ENCODE data around the gene GAN. TPM values are rescaled to one million over a fixed set of nuclear protein-coding genes. Genes with fewer than 3 reads are reported as not detected.
"Not testable (repeated sequence)": the region's sequence is repeated elsewhere in the genome, so short reads cannot be mapped to it uniquely, and the experiment has no call there.

GAN gene
- total RNA-seq, 1 experiment from 2014 or later, result 2.5 TPM

- DNase-seq, result no peak
- Histone ChIP-seq H3K9me3 (no peaks in the 10 kb centered on the region), H3K4me3 (no peak overlapping the region), H3K36me3 (no peaks in the 10 kb centered on the region), H3K27me3 (no peaks in the 10 kb centered on the region)
These were observed 12.9 kb downstream of the GAN start for GRCh38 chr16:81327447-81328196.

- Histone ChIP-seq H3K27me3 (no peaks in the 10 kb centered on the region), H3K9me3 (no peaks in the 10 kb centered on the region), H3K36me3 (no peaks in the 10 kb centered on the region), H3K4me3 (no peak overlapping the region)
- no peak for DNase-seq
These were observed 15.2 kb downstream of the GAN start for GRCh38 chr16:81329947-81330346.

DNA sequence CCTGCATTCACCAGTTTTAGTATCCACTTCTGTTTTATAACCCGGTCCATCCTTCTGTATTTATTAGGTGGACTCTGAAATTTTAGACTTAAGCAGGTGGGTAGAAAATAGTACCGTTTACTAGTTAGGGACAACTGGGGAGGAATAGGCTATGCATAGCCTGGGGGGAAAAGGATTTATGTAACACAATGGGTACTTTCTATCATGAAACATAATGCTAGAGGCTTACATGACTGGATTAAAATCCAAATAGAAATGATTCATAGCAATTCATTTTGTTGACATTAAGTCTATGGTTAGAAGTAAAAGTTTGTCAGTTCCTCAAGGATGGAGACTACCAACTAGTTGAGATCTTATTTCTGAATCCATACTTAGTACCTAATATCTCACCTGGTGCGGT is 18.6 kb downstream of the GAN start:
- no peak overlapping the region for H3K4me3 ChIP-seq
- DNase-seq, result no peak
- no peaks in the 10 kb centered on the region; the same call in 1 of the 2 replicates for H3K9me3 ChIP-seq
- no peaks in the 10 kb centered on the region for H3K27me3 ChIP-seq
- H3K36me3 ChIP-seq, result no peaks in the 10 kb centered on the region

DNA sequence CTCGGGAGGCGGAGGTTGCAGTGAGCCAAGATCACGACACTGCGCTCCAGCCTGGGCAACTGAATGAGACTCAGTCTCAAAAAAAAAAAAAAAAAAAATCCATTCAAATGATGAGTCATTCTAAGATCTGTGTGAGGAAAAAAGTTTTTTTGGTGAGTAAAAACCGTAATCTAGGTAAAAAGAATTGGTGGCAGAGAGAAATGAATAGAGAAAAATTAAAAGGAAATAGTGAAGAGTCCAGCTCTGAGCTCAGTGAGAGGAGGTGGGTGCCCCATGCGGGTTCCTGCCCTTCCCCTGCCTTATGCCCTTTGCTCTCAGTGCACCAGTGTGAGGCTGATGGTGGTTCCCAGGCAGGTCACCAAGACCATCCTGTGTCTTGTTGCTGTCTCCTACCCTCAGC is 20.9 kb downstream of the GAN start:
- Histone ChIP-seq H3K9me3 (no peaks in the 10 kb centered on the region; the same call in 1 of the 2 replicates), H3K36me3 (no peaks in the 10 kb centered on the region), H3K27me3 (no peaks in the 10 kb centered on the region), H3K4me3 (no peak overlapping the region)
- DNase-seq, result no peak

GRCh38 chr16:81337097-81337496 is 22.3 kb downstream of the GAN start:
- no peak for DNase-seq
- no peaks in the 10 kb centered on the region; the same call in 1 of the 2 replicates for H3K9me3 ChIP-seq
- no peak overlapping the region for H3K4me3 ChIP-seq
- no peaks in the 10 kb centered on the region for H3K36me3 ChIP-seq
- no peaks in the 10 kb centered on the region for H3K27me3 ChIP-seq

DNA sequence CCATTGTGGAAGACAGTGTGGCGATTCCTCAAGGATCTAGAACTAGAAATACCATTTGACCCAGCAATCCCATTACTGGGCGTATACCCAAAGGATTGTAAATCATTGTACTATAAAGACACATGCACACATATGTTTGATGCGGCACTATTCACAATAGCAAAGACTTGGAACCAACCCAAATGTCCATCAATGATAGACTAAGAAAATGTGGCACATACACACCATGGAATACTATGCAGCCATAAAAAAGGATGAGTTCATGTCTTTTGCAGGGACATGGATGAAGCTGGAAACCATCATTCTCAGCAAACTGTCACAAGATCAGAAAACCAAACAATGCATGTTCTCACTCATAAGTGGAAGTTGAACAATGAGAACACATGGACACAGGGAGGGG is 30.4 kb downstream of the GAN start:
- not testable (repeated sequence) for H3K4me3 ChIP-seq, H3K36me3 ChIP-seq, H3K27me3 ChIP-seq, H3K9me3 ChIP-seq, DNase-seq

GRCh38 chr16:81347425-81347824 is 32.7 kb downstream of the GAN start:
- Histone ChIP-seq H3K27me3 (no peaks in the 10 kb centered on the region), H3K9me3 (peaks cover 2% of the 10 kb centered on the region; the same call in 1 of the 2 replicates), H3K4me3 (no peak overlapping the region), H3K36me3 (no peaks in the 10 kb centered on the region)
- DNase-seq, result no peak

DNA sequence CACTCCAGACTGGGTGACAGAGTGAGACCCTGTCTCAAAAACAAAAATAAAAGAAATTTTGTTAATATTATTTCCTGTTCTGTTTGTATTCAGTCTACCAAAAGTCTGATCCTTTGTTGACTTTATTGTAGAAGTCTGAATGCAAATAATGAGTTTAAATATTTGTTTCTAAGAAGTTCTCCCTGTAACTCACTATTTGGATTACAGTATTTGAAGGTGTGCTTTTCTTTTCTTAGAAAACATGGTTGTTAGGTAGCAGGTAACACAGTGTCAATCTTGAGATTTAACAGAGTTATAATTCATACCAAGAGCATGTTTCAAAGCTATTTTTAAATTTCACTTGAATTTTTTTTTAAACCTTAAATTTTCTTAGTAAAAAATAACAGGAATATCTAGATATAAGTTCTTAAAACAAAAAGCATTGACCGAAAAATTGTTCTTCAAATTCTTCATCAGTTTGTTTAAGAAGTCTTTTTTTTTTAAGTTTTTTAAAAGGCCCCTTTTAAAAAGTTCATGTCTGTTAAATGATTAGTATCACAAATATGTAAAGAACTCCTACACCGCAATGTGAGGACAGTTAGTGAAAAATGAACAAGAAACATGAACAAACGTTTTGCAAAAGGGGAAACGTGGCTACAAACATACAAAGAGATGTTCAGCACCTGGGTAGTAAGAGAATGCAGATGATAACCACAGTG is 35.0 kb downstream of the GAN start:
- Histone ChIP-seq H3K27me3 (no peaks in the 10 kb centered on the region), H3K9me3 (peaks cover 2% of the 10 kb centered on the region; the same call in 1 of the 2 replicates), H3K36me3 (no peaks in the 10 kb centered on the region), H3K4me3 (no peak overlapping the region)
- no peak for DNase-seq

DNA sequence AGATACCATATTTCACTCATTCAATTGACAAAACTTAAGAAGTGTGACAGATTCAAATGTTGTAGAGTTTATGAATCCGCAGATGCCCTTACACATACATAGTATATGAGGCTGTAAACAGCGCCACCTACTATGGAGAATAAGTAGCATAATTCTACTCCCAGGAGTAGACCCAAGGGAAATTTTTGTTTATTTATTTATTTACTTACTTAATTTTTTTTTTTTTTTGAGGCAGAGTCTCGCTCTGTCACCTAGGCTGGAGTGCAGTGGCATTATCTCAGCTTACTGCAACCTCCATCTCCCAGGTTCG is 35.5 kb downstream of the GAN start:
- Histone ChIP-seq H3K4me3 (no peak overlapping the region), H3K9me3 (peaks cover 2% of the 10 kb centered on the region; the same call in 1 of the 2 replicates), H3K27me3 (no peaks in the 10 kb centered on the region), H3K36me3 (no peaks in the 10 kb centered on the region)
- no peak for DNase-seq

- H3K36me3 ChIP-seq, result no peaks in the 10 kb centered on the region
- no peaks in the 10 kb centered on the region for H3K27me3 ChIP-seq
- H3K9me3 ChIP-seq, result no peaks in the 10 kb centered on the region
- H3K4me3 ChIP-seq, result no peak overlapping the region
- DNase-seq, result no peak
These were observed 39.1 kb downstream of the GAN start for GRCh38 chr16:81353895-81354294.

GRCh38 chr16:81357711-81358260 is 43.0 kb downstream of the GAN start:
- no peaks in the 10 kb centered on the region for H3K36me3 ChIP-seq
- DNase-seq, result no peak

GRCh38 chr16:81358860-81359259 is 44.1 kb downstream of the GAN start:
- no peaks in the 10 kb centered on the region for H3K27me3 ChIP-seq
- DNase-seq, result no peak
- no peak overlapping the region for H3K4me3 ChIP-seq
- no peaks in the 10 kb centered on the region for H3K9me3 ChIP-seq
- H3K36me3 ChIP-seq, result no peaks in the 10 kb centered on the region

More at GRCh38 chr16:81357711-81358260, 43.0 kb downstream of the GAN start:
- Histone ChIP-seq H3K27me3 (no peaks in the 10 kb centered on the region), H3K4me3 (no peak overlapping the region), H3K9me3 (no peaks in the 10 kb centered on the region)

DNA sequence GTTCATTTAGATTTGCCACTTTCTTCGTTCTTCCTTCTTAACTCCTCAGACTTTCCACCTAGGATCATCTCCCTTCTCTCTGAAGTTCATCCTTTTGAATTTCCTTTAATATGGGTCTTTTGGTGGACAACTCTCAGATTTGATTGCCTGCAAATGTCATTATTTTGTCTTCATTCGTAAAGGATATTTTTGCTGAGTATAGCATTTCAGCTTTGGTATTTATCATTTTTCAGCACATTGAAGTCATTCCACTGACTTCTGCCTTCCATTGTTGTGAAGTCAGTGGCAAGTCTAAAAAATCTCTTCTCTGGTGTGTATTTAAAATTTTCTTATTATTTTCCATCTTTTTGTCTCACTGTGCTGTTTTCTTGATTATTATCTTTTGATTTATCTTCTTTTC is 45.4 kb downstream of the GAN start:
- Histone ChIP-seq H3K36me3 (no peaks in the 10 kb centered on the region), H3K27me3 (no peaks in the 10 kb centered on the region), H3K4me3 (no peak overlapping the region), H3K9me3 (no peaks in the 10 kb centered on the region)
- no peak for DNase-seq

DNA sequence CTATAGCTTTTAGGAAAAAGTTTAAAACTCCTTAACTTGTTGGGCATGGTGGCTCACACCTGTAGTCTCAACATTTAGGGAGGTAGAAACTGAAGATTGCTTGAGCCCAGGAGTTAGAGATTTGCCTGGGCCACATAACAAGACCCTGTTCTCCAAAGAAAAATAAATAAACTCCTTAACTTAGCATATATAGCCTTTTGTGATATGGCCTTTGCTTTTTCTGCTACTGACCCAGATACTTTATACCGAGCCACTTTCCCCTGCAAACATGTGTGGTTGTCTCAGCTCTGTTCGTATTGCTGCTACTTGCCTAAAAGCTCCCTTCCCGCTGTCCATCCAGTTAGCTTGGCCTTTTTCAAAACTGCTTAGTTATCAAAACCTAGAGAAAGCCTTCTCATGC is 51.0 kb downstream of the GAN start:
- no peak overlapping the region for H3K4me3 ChIP-seq
- DNase-seq, result no peak
- no peaks in the 10 kb centered on the region for H3K27me3 ChIP-seq
- no peaks in the 10 kb centered on the region for H3K9me3 ChIP-seq
- no peaks in the 10 kb centered on the region for H3K36me3 ChIP-seq

DNA sequence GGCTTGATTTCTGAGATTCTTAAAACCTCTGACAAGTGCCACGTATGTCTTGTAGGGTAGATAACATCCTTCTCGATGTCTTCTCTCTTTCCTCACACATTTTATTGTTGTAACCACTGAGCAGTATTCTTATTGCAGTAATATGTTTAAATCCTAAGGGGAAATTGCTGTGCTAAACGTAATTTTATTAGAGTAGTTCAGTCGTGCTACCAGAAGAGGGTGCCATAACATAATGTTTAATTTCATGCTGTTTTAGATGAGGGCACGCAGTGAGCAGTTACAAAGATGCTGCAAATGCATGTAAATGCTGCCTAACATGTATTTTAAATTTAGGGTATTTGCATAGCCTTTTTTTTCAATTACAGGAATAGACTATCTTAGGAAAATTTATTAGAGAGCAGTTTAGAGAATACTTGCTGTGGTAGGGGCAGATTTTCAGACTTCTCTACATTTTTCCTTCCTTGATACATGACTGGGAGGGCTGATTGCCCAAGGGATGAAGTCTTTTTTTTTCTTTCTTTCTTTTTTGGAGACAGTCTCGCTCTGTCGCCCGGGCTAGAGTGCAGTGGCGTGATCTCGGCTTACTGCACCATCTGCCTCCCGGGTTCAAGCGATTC is 51.7 kb downstream of the GAN start:
- DNase-seq, result no peak
- Histone ChIP-seq H3K4me3 (no peak overlapping the region), H3K36me3 (no peaks in the 10 kb centered on the region), H3K27me3 (no peaks in the 10 kb centered on the region), H3K9me3 (no peaks in the 10 kb centered on the region)

DNA sequence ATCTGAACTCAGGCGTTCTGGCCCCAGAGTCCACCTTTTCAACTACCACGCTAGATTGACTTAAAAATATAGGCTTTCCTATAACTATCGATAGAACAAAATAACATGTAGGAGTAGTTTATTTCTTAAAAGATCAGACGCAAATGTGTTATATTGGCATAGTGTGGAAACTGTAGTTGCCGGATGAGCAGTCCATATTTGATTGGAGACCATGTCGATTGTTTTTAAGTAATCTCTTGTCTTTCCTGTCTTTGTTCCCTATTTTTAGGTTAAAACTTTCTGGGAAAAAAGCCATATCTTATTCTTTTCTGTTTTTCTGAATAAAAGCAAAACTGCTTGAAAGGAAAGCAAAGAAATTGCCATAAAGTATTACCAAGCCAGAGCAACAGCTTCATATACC is 53.1 kb downstream of the GAN start:
- no peak for DNase-seq
- H3K4me3 ChIP-seq, result no peak overlapping the region

DNA sequence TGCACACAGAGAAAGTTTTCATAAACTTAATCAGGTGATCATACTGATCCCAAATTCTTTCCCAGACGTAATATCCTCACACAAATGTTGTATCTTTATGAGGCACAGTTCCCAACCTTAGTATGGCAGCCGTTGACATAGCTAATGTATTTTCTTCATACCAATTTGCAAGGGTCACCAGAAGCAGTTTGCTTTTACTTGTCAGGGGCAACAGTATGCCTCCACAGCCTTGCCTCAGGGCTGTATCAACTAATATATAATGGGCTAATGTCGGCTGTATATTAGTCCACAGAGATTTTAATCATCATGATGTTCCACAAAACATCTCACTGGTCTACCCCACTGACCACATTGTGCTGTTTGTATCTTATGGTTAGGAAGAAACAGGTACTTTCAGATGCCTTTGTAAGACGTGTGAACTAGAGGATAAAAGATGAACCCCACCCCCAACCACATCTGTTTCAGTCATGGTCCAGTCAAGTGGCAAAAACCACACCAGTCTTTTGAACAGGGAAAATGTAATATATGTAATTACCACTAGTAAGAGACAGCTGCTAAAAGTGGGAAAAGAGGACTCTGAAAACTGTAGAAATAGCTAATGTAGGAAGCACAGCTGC is 55.2 kb downstream of the GAN start:
- H3K9me3 ChIP-seq, result no peaks in the 10 kb centered on the region

More for the DNA sequence above, 53.1 kb downstream of the GAN start:
- H3K9me3 ChIP-seq, result no peaks in the 10 kb centered on the region
- H3K36me3 ChIP-seq, result no peaks in the 10 kb centered on the region
- no peaks in the 10 kb centered on the region for H3K27me3 ChIP-seq

More for the DNA sequence above, 55.2 kb downstream of the GAN start:
- Histone ChIP-seq H3K36me3 (no peaks in the 10 kb centered on the region), H3K4me3 (no peak overlapping the region), H3K27me3 (no peaks in the 10 kb centered on the region)
- no peak for DNase-seq
